ENCODE data around the gene CPTP. TPM values are rescaled to one million over a fixed set of nuclear protein-coding genes. Genes with fewer than 3 reads are reported as not detected.

Gene CPTP
- total and polyA plus RNA-seq, 2 of the 13 experiments (the other 11 are each of a cell fraction or from before 2014, with no cell fraction given): 5.5 to 9.3 TPM

- TSS peak; percentile 70 for BruUV-seq (replicated peaks)
- FAIRE-seq (peak; percentile 28), DNase-seq (ENCODE audit: low spot score) (peak; percentile 67), ATAC-seq (peak; percentile 78)
- H3K27me3 ChIP-seq (ENCODE audit: control insufficient read depth in 1 of 2, insufficient read depth in 2 of 2, low read length in 2 of 2): peaks cover 0 to 2% of the 10 kb centered on the region in 2 experiments; a peak in 1 of 5 replicates
- H3K4me1 ChIP-seq (ENCODE audit: insufficient read depth, low read length): peaks cover 56% of the 10 kb centered on the region
- intact Hi-C loops (cut with micrococcal nuclease; ENCODE audit: unreplicated experiment): no loop called here
- H3K4me2 ChIP-seq (ENCODE audit: low read depth, low read length): peak overlapping the region; percentile 82
- WGBS (ENCODE audit: low lambda C conversion rate): 0% methylated on average over 5 of the region's 26 CpGs
- ChIA-PET POLR2A (interaction anchor here (1.0 to 1.5 kb wide), 5 partner anchors 8 to 157 kb away, joined by 3 to 7 read pairs (median 6); partner anchors contain the start of gene UBE2J2), CTCF (ENCODE audit: low intra/inter-chr PET ratio, low total read pairs) (no interaction called here)
- peak overlapping the region; percentile 48 for H3K9ac ChIP-seq (ENCODE audit: insufficient read depth, low read depth, low read length)
- H3K36me3 ChIP-seq (replicated peaks in 1 of 2; ENCODE audit: control insufficient read depth in 1 of 2, insufficient read depth in 2 of 2, low read length in 2 of 2): no peaks in the 10 kb centered on the region
- H3K79me2 ChIP-seq (ENCODE audit: insufficient read depth, low read length): no peaks in the 10 kb centered on the region
- no peaks in the 10 kb centered on the region for H3K9me3 ChIP-seq (ENCODE audit: low read length)
- no peak overlapping the region for H2AFZ ChIP-seq (ENCODE audit: low read length)
- H4K20me1 ChIP-seq (ENCODE audit: insufficient read depth, low read length): no peaks in the 10 kb centered on the region
- peak overlapping the region; percentile 21 to 59 (median 27); a peak in 5 of 6 replicates for H3K4me3 ChIP-seq (replicated peaks in 1 of 3; ENCODE audit: insufficient read depth in 1 of 3, low read depth in 2 of 3, low read length in 3 of 3)
- H3K27ac ChIP-seq (ENCODE audit: extremely low read length, insufficient read depth, low read length): peak overlapping the region; percentile 73
- in situ Hi-C loops (cut with HindIII; ENCODE audit: extremely low pct_ligation_motif_present, low pct_unique_long_range_greater_than_20kb): no loop called here
- TF ChIP-seq PLSCR1 (CRISPR knock-in tag; IDR thresholded peaks at IDR 0.05; ENCODE audit: borderline replicate concordance): no peak
- no peak for TF ChIP-seq NCOA5 (CRISPR knock-in tag; IDR thresholded peaks at IDR 0.05)
- TF ChIP-seq NR2C2 (CRISPR knock-in tag; IDR thresholded peaks at IDR 0.05; ENCODE audit: borderline replicate concordance): peak; percentile 68
- no peak for TF ChIP-seq HOXA5 (CRISPR knock-in tag; IDR thresholded peaks at IDR 0.05)
- TF ChIP-seq RXRA (CRISPR knock-in tag; IDR thresholded peaks at IDR 0.05): peak; percentile 61; the same call in 1 of the 2 replicates
- no peak for TF ChIP-seq NAIF1 (CRISPR knock-in tag; IDR thresholded peaks at IDR 0.05; ENCODE audit: borderline replicate concordance)
- no peak for TF ChIP-seq GLMP (CRISPR knock-in tag; IDR thresholded peaks at IDR 0.05; ENCODE audit: borderline replicate concordance)
- TF ChIP-seq MED13 (CRISPR knock-in tag; IDR thresholded peaks at IDR 0.05): no peak
- TF ChIP-seq ZNF605 (CRISPR knock-in tag; IDR thresholded peaks at IDR 0.05): peak; percentile 48
- no peak for TF ChIP-seq ZNF451 (CRISPR knock-in tag; IDR thresholded peaks at IDR 0.05)
- TF ChIP-seq NR0B2 (CRISPR knock-in tag; IDR thresholded peaks at IDR 0.05): no peak
- no peak for TF ChIP-seq ETS1 (CRISPR knock-in tag; IDR thresholded peaks at IDR 0.05)
- 0 out of 2 replicates have a peak, but pooled peaks have one; percentile 24 for TF ChIP-seq ZNF224 (CRISPR knock-in tag; IDR thresholded peaks at IDR 0.05)
- TF ChIP-seq MED1 (CRISPR knock-in tag; IDR thresholded peaks at IDR 0.05): peak; percentile 64
- no peak for TF ChIP-seq PRMT3 (CRISPR knock-in tag; IDR thresholded peaks at IDR 0.05; ENCODE audit: borderline replicate concordance, low read depth)
- TF ChIP-seq RAD51 (IDR thresholded peaks at IDR 0.05; ENCODE audit: borderline replicate concordance): no peak
- no peak for TF ChIP-seq ZNF850 (CRISPR knock-in tag; conservative IDR thresholded peaks at IDR 0.05)
- no peak for TF ChIP-seq ZNF496 (CRISPR knock-in tag; IDR thresholded peaks at IDR 0.05; ENCODE audit: insufficient replicate concordance)
- peak; percentile 98 for TF ChIP-seq PHF21A (CRISPR knock-in tag; IDR thresholded peaks at IDR 0.05)
- no peak for TF ChIP-seq GPBP1L1 (CRISPR knock-in tag; IDR thresholded peaks at IDR 0.05)
Measured at GRCh38 chr1:1281533-1282321, 42.9 kb upstream of the CPTP start.
